D721Med (cell line): ENCODE data around the gene CAGE1.
"Not testable (repeated sequence)": the region's sequence is repeated elsewhere in the genome, so short reads cannot be mapped to it uniquely, and the experiment has no call there.

Experiments used
- DNase-seq: peaks from one replicate; pipeline ENCODE4 v3.0.0; 2011; ENCODE audit warnings: low spot score; ENCODE audit not compliant: insufficient read length
- FAIRE-seq: peaks from 2 replicates; lab custom pipeline; 2011; peaks lifted over from hg19 to GRCh38; lab: Jason Lieb, UNC
- TF ChIP-seq, protein P1 (sequence below): IDR thresholded peaks from 2 replicates; pipeline ENCODE4 v1.5.1; 2012; ENCODE audit warnings: mild to moderate bottlenecking, control low read depth; ENCODE audit not compliant: insufficient read depth; ENCODE audit errors: missing control alignments

The CAGE1 gene

DNA sequence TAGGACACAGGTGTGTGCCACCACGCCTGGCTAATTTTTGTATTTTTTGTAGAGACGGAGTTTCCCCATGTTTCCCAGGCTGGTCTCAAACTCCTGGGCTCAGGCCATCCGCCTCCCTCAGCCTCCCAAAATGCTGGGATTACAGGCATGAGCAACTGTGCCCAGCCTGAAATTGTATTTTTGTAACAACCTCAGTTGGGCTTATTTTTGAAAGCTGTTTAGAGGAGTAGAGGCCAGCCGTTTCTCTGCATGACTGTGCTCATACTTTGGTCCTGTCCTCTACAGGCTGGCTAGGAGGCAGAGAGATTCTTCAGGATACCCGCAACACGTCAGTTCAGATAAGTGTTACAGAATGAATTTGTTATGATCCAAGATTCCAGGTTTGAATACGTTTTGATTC lies 22.1 kb downstream of the CAGE1 start:
- no peak for FAIRE-seq
- TF ChIP-seq, protein P1, sequence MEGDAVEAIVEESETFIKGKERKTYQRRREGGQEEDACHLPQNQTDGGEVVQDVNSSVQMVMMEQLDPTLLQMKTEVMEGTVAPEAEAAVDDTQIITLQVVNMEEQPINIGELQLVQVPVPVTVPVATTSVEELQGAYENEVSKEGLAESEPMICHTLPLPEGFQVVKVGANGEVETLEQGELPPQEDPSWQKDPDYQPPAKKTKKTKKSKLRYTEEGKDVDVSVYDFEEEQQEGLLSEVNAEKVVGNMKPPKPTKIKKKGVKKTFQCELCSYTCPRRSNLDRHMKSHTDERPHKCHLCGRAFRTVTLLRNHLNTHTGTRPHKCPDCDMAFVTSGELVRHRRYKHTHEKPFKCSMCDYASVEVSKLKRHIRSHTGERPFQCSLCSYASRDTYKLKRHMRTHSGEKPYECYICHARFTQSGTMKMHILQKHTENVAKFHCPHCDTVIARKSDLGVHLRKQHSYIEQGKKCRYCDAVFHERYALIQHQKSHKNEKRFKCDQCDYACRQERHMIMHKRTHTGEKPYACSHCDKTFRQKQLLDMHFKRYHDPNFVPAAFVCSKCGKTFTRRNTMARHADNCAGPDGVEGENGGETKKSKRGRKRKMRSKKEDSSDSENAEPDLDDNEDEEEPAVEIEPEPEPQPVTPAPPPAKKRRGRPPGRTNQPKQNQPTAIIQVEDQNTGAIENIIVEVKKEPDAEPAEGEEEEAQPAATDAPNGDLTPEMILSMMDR: no peak
- DNase-seq: no peak

DNA sequence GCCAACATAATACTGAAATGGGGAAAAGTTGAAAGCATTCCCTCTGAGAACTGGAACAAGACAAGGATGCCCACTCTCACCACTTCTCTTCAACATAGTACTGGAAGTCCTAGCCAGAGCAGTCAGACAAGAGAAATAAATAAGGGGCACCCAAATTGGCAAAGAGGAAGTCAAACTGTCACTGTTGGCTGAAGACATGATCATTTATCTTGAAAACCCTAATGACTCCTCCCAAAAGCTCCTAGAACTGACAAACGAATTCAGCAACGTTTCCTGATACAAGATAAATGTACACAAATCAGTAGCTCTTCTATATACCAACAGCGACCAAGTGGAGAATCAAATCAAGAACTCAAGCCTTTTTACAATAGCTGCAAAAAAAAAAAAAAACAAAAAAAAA lies 37.6 kb downstream of the CAGE1 start:
- not testable (repeated sequence) for FAIRE-seq, DNase-seq

DNA sequence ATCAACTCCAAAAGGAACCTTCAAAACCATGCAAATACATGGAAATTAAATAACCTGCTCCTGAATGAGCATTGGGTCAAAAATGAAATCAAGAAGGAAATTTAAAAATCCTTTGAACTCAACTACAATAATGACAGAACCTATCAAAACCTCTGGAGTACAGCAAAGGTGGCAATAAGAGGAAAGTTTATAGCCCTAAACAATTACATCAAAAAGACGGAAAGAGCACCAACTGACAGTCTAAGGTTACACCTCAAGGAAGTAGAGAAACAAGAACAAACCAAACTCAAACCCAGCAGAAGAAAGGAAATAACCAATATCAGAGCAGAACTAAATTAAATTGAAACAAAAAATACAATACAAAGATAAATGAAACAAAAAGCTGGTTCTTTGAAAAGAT lies 39.0 kb downstream of the CAGE1 start:
- not testable (repeated sequence) for DNase-seq, FAIRE-seq

DNA sequence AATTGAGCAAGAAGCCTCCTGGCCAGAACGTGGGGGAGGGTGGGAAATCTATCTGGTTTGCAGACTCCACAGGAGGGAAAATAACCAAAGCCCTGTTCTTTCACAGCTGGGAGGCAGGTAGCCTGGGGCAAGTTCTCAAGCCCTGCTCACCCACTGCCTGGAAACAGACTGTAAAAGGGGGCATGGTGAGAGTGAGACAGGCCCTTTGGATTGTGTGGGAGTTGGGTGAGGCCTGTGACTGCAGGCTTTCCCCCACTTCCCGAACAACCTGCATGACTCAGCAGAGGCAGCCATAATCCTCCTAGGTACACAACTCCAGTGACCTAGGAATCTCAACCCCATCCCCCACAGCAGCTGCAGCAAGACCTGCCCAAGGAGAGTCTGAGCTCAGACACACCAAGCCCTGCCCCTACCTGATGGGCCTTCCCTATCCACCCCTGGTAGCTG lies 42.0 kb downstream of the CAGE1 start:
- FAIRE-seq, DNase-seq: not testable (repeated sequence)

DNA sequence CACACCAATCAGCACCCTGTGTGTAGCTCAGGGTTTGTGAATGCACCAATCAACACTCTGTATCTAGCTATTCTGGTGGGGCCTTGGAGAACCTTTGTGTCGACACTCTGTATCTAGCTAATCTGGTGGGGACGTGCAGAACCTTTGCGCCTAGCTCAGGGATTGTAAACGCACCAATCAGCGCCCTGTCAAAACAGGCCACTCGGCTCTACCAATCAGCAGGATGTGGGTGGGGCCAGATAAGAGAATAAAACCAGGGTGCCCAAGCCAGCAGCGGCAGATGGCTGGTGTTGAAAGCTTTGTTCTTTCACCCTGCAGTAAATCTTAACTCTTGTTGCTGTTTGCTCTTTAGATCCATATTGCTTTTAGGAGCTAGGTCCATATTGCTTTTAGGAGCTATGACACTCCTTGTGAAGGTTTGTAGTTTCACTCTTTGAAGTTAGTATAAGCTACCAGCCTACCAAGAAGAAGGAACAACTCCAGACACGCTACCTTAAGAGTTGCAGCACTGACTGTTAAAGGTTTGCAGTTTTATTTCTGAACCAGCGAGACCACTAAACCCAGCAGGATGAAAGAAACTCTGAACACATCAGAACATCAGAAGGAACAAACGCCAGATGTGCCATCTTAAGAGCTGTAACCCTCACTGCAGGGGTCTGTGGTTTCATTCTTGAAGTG lies 44.6 kb downstream of the CAGE1 start:
- FAIRE-seq, DNase-seq: not testable (repeated sequence)

DNA sequence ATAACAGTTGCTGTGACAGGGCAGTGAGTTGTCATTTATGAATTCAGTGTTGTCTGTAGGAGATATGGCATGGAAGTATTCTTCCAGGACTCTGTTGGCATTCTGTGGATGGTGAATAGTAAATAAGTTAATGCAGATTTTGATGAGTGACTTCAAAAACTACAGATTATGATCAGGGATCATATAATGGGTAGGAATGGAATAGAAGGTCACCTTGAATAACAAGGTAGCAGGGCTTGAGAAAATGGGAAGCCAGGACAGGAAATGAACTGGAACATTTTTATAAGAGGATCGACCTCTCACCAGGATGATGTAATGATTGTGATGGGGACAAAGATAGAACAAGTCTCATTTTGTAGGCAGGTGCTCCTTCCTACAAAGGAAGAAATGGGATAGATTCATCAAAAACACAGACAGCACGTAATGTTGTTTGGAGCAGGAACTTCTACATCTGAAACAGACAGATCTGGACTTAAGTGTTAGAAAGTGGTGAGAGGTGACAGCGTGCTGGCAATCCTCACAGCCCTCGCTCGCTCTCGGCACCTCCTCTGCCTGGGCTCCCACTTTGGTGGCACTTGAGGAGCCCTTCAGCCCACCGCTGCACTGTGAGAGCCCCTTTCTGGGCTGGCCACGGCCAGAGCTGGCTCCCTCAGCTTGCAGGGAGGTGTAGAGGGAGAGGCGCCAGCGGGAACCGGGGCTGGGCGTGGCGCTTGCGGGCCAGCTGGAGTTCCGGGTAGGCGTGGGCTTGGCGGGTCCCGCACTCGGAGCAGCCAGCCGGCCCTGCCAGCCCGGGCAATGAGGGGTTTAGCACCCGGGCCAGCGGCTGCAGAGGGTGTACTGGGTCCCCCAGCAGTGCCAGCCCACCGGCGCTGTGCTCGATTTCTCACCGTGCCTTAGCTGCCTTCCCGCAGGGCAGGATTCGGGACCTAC lies 45.7 kb downstream of the CAGE1 start:
- TF ChIP-seq, protein P1: no peak
- DNase-seq (no peak), FAIRE-seq (no peak)

DNA sequence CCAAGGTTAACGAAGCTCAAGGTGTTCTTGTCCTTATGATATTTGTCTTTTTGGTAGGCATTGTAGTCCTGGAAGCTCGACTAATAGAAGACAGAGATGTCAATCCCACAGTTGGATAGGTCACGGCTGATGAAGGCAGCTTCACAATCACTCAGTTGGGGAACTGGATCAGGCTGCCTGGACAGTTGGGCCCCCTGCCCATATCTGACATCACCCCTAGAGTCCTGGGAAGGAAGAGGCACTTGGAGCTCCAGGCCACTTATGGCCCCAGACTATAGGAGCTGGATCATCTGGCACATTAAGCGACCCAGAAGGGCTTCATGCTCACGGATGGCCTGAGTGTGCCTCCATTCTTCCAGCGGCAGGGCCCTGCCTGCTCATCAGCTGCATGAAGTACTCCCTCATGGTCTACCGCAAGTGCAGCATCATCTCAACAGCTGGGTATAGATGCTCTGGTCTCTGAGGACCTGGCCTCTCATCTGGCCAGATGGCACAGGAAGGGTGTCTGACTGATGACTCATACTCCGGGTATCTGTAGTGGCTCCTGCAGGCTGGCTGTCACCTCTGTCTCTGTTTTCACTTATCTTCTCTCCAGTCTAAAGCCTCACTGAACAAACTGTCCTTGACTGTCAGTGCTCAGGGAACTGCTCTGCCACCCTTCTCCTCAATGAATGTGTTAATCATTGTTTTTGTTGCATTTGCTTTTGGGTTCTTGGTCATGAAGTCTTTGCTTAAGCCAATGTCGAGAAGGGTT lies 47.4 kb downstream of the CAGE1 start:
- TF ChIP-seq, protein P1: no peak
- DNase-seq (no peak), FAIRE-seq (no peak)

DNA sequence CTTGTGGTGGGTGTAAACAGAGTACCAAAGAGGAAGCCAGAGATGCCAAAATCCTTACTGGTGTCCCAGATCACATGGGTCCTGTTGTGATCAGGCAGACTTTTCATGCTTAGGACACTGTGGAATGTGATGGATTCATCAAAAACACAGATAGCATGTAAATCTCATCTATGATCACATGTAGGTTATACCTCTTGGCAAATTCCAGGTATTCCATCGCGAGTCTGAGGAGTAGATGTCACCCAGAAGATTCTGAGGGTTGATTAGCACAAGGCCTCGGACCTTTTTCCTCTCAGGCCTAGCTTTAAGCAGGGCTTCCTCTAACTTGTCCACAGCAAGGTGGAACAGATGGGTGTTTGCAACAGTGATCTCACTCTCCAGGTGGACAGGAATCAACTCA lies 48.3 kb downstream of the CAGE1 start:
- TF ChIP-seq, protein P1: no peak
- no peak for DNase-seq
- FAIRE-seq: no peak
